Left lung (tissue), 10 donors: Measurements from ENCODE around the gene RERE. TPM values are rescaled to one million over a fixed set of nuclear protein-coding genes. Genes with fewer than 3 reads are reported as not detected.

Source experiments
- ATAC-seq: fragments of 200-7000 bp; cut with Tn5 transposase; one replicate; pipeline ENCODE4 v1.9.1; 2020; ENCODE audit warnings: moderate library complexity
- DNase-seq, 4 donors: peaks; one replicate each; pipeline ENCODE4 v3.0.0-alpha.2; 2013 to 2020
- H3K27ac ChIP-seq, 2 donors: fragments of 200-600 bp; sonication (generic) in 1 of 2; one replicate each; pipeline versions ENCODE4 v1.5.0 to v1.8.0; 2020 to 2021
- H3K27me3 ChIP-seq, 2 donors: fragments of 200-600 bp; sonication (generic) in 1 of 2; one replicate each; pipeline versions ENCODE4 v1.5.0 to v1.8.0; 2020 to 2021
- H3K36me3 ChIP-seq, 2 donors: fragments of 200-600 bp; sonication (generic) in 1 of 2; one replicate each; pipeline versions ENCODE4 v1.5.0 to v1.8.0; 2020 to 2021
- H3K4me1 ChIP-seq, 2 donors: fragments of 200-600 bp; one replicate each; pipeline ENCODE4 v1.8.0; 2021
- H3K4me3 ChIP-seq, 2 donors: fragments of 200-600 bp; sonication (generic) in 1 of 2; one replicate each; pipeline versions ENCODE4 v1.5.0 to v1.8.0; 2020 to 2021; ENCODE audit warnings: mild to moderate bottlenecking in 1 of 2
- H3K9me3 ChIP-seq, 2 donors: fragments of 200-600 bp; sonication (generic) in 1 of 2; one replicate each; pipeline versions ENCODE4 v1.5.0 to v1.8.0; 2020 to 2021
- intact Hi-C, 2 donors: fragments of 100-400 bp; cut with DNase I; formaldehyde crosslinking; loops; one replicate each; pipeline versions ENCODE4 v1.11.2 to v1.14.2; 2022
- polyA plus RNA-seq, 6 donors: library from polyadenylated mRNA; unstranded; fragments of 120-200 nt; gene quantifications; one replicate each; pipeline ENCODE4 v1.2.1, GENCODE V29; 2013; ENCODE audit not compliant: insufficient read length in 6 of 6
- total RNA-seq, 2 donors: library from RNA; stranded (reverse); fragmentation: NEBNext Ultra II Directional; extraction: Animal tissue kit (Norgen Biotek cat#: 25700); gene quantifications; one replicate each; pipeline ENCODE4 v1.2.1, GENCODE V29; 2021
- TF ChIP-seq, protein P1 (sequence below), 2 donors: fragments of 200-600 bp; sonication (generic) in 1 of 2; IDR thresholded peaks; one replicate each; pipeline versions ENCODE4 v1.5.0 to v1.8.0; 2021; ENCODE audit warnings: antibody characterized with exemption in 2 of 2
- donor health status: DM: no; HTN: yes; CAD: no.
- donor health status: DM: no; HTN: no; CAD: no.

Gene RERE
- total and polyA plus RNA-seq, 8 donors, result 73.3 to 135 (median 130) TPM

DNA sequence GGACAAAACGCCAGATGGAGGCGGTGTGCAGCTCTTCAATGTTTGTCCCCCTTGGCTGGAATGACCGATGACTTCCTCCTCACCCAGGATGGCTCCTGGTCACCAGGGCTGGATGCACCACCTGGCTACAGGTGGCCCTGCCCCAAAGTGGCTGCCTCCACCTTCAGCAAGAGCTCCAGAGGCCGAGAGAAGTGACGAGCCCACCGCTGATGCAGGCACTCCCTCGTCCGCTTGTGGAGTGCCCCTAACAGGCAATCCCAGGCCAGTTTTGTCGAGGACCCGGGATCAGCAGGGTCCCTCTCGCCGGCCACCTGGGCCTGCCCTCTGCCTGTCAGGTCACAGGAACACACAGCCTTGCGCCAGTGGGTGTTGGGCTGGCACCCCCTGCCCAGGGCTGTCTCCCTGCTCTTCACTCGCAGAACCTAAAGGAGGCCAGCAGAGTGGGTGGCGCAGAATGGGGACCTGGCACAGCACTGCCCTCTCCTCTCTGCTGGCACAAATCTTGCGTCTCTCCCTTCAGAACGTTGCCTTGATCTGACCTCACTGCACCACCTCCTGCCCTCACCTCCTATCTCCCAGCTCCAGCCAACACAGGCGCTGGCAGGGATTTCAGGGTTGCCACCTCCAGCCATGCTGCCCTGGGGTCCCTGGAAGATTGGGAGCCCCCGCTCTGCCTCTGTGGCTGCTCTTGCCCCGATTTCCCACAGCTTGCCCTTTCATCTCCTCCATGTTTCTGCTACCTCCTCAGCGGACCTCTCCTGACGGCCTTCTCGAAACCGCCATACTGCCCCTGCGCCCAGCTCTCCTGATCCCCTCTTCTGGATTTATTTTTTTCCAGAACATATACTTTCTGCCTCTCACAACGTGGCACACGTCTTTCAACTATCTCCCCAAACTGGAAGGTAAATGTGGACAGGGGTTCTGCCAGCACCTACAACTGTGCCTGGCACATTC is 460.9 kb downstream of the RERE start:
- Histone ChIP-seq H3K27me3 (no peaks in the 10 kb centered on the region), H3K27ac (no peak overlapping the region), H3K4me3 (no peak overlapping the region), H3K9me3 (no peaks in the 10 kb centered on the region), H3K36me3 (peaks cover 5 to 90% of the 10 kb centered on the region in 2 donors), H3K4me1 (peaks cover 3% of the 10 kb centered on the region in 2 donors)
- TF ChIP-seq, protein P1, sequence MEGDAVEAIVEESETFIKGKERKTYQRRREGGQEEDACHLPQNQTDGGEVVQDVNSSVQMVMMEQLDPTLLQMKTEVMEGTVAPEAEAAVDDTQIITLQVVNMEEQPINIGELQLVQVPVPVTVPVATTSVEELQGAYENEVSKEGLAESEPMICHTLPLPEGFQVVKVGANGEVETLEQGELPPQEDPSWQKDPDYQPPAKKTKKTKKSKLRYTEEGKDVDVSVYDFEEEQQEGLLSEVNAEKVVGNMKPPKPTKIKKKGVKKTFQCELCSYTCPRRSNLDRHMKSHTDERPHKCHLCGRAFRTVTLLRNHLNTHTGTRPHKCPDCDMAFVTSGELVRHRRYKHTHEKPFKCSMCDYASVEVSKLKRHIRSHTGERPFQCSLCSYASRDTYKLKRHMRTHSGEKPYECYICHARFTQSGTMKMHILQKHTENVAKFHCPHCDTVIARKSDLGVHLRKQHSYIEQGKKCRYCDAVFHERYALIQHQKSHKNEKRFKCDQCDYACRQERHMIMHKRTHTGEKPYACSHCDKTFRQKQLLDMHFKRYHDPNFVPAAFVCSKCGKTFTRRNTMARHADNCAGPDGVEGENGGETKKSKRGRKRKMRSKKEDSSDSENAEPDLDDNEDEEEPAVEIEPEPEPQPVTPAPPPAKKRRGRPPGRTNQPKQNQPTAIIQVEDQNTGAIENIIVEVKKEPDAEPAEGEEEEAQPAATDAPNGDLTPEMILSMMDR (IDR thresholded peaks at IDR 0.05), result no peak
- intact Hi-C loops, result loop anchor here in 1 of 2 donors (10.0 kb wide), 1 partner anchor 342 kb away; no protein-coding TSS in a partner anchor
- ATAC-seq (no peak), DNase-seq (no peak)

DNA sequence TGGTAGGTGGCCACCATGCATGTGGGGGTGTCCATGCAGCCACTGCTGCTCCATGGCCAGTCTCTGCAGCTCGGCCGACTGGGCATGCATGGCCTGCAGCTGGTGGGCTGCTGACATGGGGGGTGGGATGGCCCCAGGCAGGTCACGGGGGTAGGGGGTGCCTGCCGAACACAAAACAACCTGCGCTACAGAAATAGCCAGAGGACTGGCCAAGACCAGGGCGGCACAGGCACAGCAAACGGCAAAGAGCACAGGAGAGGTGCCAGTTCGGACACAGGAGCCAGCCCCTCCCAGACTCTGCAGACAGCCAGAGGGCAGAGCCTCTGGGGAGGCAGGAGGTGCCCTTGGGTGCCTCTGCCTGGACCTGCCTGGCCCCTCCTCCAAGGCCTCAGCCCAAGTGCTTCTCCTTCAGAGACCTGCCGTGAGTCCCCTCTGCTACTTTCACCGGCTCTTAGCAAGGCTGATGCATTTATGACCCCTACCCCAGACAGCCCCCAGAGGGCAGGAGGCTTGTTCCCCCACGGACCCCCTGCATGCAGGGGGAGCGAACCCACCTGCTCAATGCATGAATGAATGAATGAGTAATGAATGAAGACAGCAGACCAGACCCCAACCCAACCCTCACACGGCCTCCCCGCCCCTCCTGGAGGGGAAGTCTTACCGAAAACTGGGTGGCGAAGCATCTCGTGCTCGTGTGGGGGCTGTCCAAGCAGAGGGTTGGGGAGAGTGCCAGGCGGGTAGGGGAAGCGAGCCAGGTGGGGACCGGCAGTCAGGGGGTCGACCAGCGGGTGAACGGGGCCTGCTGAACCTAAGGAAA is 461.8 kb downstream of the RERE start:
- no peak overlapping the region for H3K4me3 ChIP-seq
- intact Hi-C loops, result loop anchor here in 1 of 2 donors (10.0 kb wide), 1 partner anchor 341 kb away; no protein-coding TSS in a partner anchor
- ATAC-seq, result no peak
- no peaks in the 10 kb centered on the region for H3K9me3 ChIP-seq
- no peaks in the 10 kb centered on the region for H3K27me3 ChIP-seq
- DNase-seq, result no peak
- H3K36me3 ChIP-seq, result peaks cover 5 to 81% of the 10 kb centered on the region in 2 donors
- no peak overlapping the region for H3K27ac ChIP-seq
- TF ChIP-seq, protein P1 (IDR thresholded peaks at IDR 0.05), result no peak
- H3K4me1 ChIP-seq, result peaks cover 3% of the 10 kb centered on the region in 2 donors

DNA sequence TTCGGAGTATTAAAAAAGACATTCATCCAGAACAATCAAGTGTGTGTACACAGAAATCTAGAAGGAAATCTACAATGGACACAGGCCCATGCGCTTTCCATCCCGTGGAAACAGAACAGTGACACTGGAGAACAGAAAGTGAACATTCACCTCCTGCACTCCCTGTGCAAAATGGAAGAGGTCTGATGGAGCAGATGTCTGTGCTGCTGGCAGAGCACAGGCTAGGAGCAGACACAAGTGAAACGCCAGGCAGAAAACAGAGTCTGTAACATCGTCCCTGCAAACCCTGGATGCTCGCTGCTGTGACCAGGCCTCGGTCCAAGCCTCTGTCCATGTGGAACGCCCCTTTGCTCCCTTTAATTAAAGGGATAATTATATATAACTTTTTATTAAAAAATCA is 463.4 kb downstream of the RERE start:
- ATAC-seq (no peak), DNase-seq (no peak)
- H3K27me3 ChIP-seq, result no peaks in the 10 kb centered on the region
- H3K36me3 ChIP-seq, result peaks cover 5 to 66% of the 10 kb centered on the region in 2 donors
- no peaks in the 10 kb centered on the region for H3K9me3 ChIP-seq
- no peak overlapping the region for H3K27ac ChIP-seq
- H3K4me1 ChIP-seq, result peaks cover 3% of the 10 kb centered on the region in 2 donors
- TF ChIP-seq, protein P1 (IDR thresholded peaks at IDR 0.05), result no peak
- intact Hi-C loops, result loop anchor here in 1 of 2 donors (10.0 kb wide), 1 partner anchor 339 kb away; no protein-coding TSS in a partner anchor
- H3K4me3 ChIP-seq, result no peak overlapping the region

DNA sequence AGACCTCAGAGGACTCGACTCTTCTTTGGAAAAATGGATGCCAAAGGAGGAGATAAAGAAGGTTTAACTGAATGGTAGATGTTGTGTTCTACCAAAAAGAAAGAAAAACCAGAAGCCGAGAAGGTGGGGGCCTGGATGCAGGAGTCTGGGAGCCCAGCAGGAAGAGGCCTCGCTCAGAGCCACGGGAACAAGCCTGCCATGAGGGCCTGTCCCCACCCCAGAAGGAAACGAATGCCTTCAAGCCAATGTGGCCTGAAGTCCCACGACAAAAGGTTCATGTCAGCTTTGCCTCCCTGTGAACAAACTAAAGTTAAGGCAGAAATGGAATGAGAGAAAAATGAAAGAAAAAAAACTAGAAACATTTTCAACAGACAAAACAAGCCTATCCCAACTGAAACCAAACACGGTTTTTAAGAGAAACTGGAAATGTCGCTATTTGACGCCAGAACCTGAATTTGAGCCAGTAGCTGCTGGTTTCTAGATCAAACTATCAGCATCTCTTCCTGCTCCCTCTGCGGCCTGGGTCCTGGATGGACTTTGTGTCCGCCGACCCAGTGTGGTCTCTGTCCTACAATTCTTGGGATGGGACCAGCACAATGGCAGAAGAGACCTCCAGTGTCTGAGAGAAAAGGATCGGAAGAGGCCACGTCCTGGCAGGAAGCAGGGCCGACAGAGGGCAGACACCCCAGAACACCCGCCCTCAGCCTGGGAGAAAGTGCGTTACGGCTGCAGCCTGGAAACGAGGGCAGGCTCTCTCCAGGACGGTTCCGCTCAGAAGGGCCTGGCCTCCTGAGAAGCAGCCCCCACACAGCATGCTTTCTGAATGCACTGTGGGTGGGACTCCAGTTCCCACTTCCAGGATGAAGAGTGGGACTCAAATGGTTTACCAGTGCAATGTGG is 464.3 kb downstream of the RERE start:
- DNase-seq (no peak), ATAC-seq (no peak)
- H3K36me3 ChIP-seq, result peaks cover 5 to 57% of the 10 kb centered on the region in 2 donors
- H3K4me1 ChIP-seq, result peaks cover 3 to 6% of the 10 kb centered on the region in 2 donors
- no peaks in the 10 kb centered on the region for H3K27me3 ChIP-seq
- H3K4me3 ChIP-seq, result no peak overlapping the region
- intact Hi-C loops, result loop anchor here in 1 of 2 donors (10.0 kb wide), 1 partner anchor 338 kb away; no protein-coding TSS in a partner anchor
- TF ChIP-seq, protein P1 (IDR thresholded peaks at IDR 0.05), result no peak
- peak overlapping the region; percentile 19 to 53 for H3K27ac ChIP-seq
- no peaks in the 10 kb centered on the region for H3K9me3 ChIP-seq
